Measurements from ENCODE around the gene FSTL1.

- TF ChIP-seq ELF4 (IDR thresholded peaks at IDR 0.05) (no peak), FOXK2 (IDR thresholded peaks at IDR 0.05) (no peak), FOXM1 (IDR thresholded peaks at IDR 0.05; ENCODE audit: borderline replicate concordance) (no peak), TARDBP (IDR thresholded peaks at IDR 0.05) (no peak), SP1 (IDR thresholded peaks at IDR 0.05) (no peak)
These were observed 9.5 kb upstream of the FSTL1 start for GRCh38 chr3:120460181-120460790.

All from HEK293T (cell line).